ENCODE data around the gene GBA2. TPM values are rescaled to one million over a fixed set of nuclear protein-coding genes. Genes with fewer than 3 reads are reported as not detected.

The GBA2 gene
- polyA plus RNA-seq, 1 of the 3 experiments (the other 2 are of a cell fraction): 71.5 TPM

DNA sequence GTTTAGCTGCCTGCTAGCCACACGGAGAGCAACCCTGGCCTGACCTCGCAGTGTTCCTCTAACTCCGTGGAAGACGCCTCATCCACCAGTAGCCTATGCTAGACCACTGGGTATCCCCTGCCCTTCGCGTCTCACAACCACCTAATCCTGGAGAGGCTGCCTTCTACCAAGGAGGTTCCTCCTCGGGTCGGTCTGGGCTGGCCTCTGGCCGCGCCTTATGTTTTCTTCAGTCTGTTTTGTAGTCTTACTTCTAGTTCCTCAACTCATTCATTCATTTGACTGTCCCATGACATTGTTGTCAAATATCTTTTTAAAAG lies 57.7 kb downstream of the GBA2 start (continued):
- no peak for TF ChIP-seq TEAD4 (IDR thresholded peaks at IDR 0.05; ENCODE audit: borderline replicate concordance, insufficient read depth)
- no peak for TF ChIP-seq MAX (IDR thresholded peaks at IDR 0.05; ENCODE audit: low read depth)
- no peak for TF ChIP-seq NRF1 (IDR thresholded peaks at IDR 0.05; ENCODE audit: low read depth, low read length)
- TF ChIP-seq MEF2A (IDR thresholded peaks at IDR 0.05; ENCODE audit: borderline replicate concordance, low read depth): no peak
- no peak for TF ChIP-seq CHD2 (IDR thresholded peaks at IDR 0.05; ENCODE audit: low read length, partially characterized antibody)
- no peak for TF ChIP-seq FOXJ3 (CRISPR knock-in tag; IDR thresholded peaks at IDR 0.05)
- no peak for TF ChIP-seq EZH2phosphoT487 (IDR thresholded peaks at IDR 0.05; ENCODE audit: borderline replicate concordance, low read depth)

DNA sequence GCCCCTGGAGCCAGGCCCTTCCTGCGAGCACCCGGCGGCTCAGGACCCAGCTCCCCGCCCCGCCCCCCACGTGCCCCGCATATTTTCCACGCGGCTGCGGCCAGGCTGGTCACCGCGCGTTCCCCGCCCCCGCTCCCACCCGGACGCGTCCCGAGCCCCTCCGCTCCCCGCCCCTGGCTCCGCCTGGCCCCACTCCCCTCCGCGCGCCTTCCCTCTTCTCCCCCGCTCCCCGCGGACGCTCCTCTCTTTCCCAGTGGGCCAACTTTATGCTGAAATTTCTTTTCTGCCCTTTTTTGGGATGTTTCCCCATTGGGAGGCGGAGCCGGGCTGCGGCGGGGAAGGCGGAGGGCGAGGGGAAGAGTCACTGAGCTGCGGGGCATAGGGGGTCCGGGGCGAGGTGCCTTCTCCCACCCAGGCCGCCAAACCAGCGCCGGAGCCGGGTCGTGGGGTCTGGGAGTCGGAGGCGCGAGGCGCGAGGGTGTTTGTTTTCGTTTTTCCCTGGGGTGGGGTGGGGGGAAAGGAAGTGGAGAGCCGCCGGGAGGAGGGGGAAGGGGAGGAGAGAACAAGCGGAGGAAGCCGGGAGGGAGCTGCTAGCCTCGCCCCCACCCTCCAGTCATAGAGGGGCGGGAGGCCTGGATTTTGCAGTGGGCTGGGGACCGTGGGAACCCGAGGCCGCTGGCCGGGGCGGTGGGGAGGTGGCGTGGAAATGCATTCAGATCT lies 58.3 kb downstream of the GBA2 start:
- Histone ChIP-seq H3K9ac (peak overlapping the region; percentile 95), H3K27ac (ENCODE audit: low read depth in 2 of 2, low read length in 1 of 2) (peak overlapping the region; percentile 93 to 96), H3K4me2 (peak overlapping the region; percentile 91), H3K9me3 (no peaks in the 10 kb centered on the region), H3K79me2 (ENCODE audit: insufficient read depth) (peaks cover 44% of the 10 kb centered on the region), H3K27me3 (ENCODE audit: insufficient read depth) (no peaks in the 10 kb centered on the region), H4K20me1 (ENCODE audit: insufficient read depth) (peaks cover 34% of the 10 kb centered on the region), H3K4me3 (ENCODE audit: low read depth in 2 of 2, low read length in 1 of 2) (peak overlapping the region; percentile 62 to 73), H3K9me2 (no peaks in the 10 kb centered on the region), H3K36me3 (replicated peaks in 1 of 2; ENCODE audit: control insufficient read depth in 1 of 2, insufficient read depth in 2 of 2, low read length in 1 of 2) (peaks cover 6 to 7% of the 10 kb centered on the region in 2 experiments), H2AFZ (ENCODE audit: low read depth) (peak overlapping the region; percentile 84), H3K4me1 (ENCODE audit: control insufficient read depth in 1 of 2, insufficient read depth in 2 of 2, low read depth in 1 of 2, low read length in 1 of 2) (peaks cover 19 to 34% of the 10 kb centered on the region in 2 experiments; a peak in 3 of 4 replicates), H3F3A (replicated peaks; ENCODE audit: insufficient read depth) (peaks cover 56% of the 10 kb centered on the region)
- ChIA-PET POLR2A (interaction anchor here (0.6 to 1.7 kb wide), 8 partner anchors 11 to 271 kb away, joined by 3 to 10 read pairs (median 4); partner anchors contain the start of genes CA9, CCDC107, CREB3 and RMRP), CTCF (interaction anchor here (0.9 to 2.7 kb wide), 11 partner anchors 15 to 83 kb away, joined by 3 to 21 read pairs (median 4); partner anchors contain the start of genes ARHGEF39, CCDC107 and RMRP)
- 2% methylated on average over 34 of the region's 61 CpGs for WGBS (ENCODE audit: low lambda C conversion rate)
- peak; percentile 90 for DNase-seq
- TF ChIP-seq CHD2 (IDR thresholded peaks at IDR 0.05; ENCODE audit: low read length, partially characterized antibody) (no peak), RAD21 (IDR thresholded peaks at IDR 0.05; ENCODE audit: low read length) (no peak), RFX5 (IDR thresholded peaks at IDR 0.05; ENCODE audit: low read length) (no peak), TCF12 (IDR thresholded peaks at IDR 0.05) (no peak), USF1 (IDR thresholded peaks at IDR 0.05; ENCODE audit: borderline replicate concordance, low read depth) (no peak; the same call in 1 of the 2 replicates), FOSL2 (IDR thresholded peaks at IDR 0.05; ENCODE audit: borderline replicate concordance, low read depth) (no peak), NFIC (IDR thresholded peaks at IDR 0.05; ENCODE audit: borderline replicate concordance) (no peak), TEAD4 (IDR thresholded peaks at IDR 0.05; ENCODE audit: borderline replicate concordance, insufficient read depth) (no peak), EZH2phosphoT487 (IDR thresholded peaks at IDR 0.05; ENCODE audit: borderline replicate concordance, low read depth) (no peak), USF2 (IDR thresholded peaks at IDR 0.05; ENCODE audit: borderline replicate concordance, low read depth, low read length) (no peak), FOXM1 (IDR thresholded peaks at IDR 0.05; ENCODE audit: low read depth) (no peak), YY1 (IDR thresholded peaks at IDR 0.05; ENCODE audit: low read depth) (no peak), NRF1 (IDR thresholded peaks at IDR 0.05; ENCODE audit: low read depth, low read length) (no peak), GATA2 (CRISPR knock-in tag; IDR thresholded peaks at IDR 0.05) (no peak), TAF1 (IDR thresholded peaks at IDR 0.05; ENCODE audit: borderline replicate concordance, low read depth, low read length) (peak; percentile 9; the same call in 1 of the 2 replicates), MAX (IDR thresholded peaks at IDR 0.05; ENCODE audit: low read depth) (peak; percentile 51; the same call in 1 of the 2 replicates), POLR2AphosphoS5 (IDR thresholded peaks at IDR 0.05; ENCODE audit: low read depth, low read length) (0 out of 2 replicates have a peak, but pooled peaks have one; percentile 33), ZBTB33 (IDR thresholded peaks at IDR 0.05; ENCODE audit: borderline replicate concordance, low read depth) (no peak), JUND (IDR thresholded peaks at IDR 0.05) (no peak), SMC3 (IDR thresholded peaks at IDR 0.05; ENCODE audit: low read depth, low read length) (no peak), RXRA (IDR thresholded peaks at IDR 0.05; ENCODE audit: borderline replicate concordance, low read depth) (no peak), MXI1 (IDR thresholded peaks at IDR 0.05; ENCODE audit: low read depth, low read length) (peak; percentile 23)
- TF ChIP-seq, protein P1, sequence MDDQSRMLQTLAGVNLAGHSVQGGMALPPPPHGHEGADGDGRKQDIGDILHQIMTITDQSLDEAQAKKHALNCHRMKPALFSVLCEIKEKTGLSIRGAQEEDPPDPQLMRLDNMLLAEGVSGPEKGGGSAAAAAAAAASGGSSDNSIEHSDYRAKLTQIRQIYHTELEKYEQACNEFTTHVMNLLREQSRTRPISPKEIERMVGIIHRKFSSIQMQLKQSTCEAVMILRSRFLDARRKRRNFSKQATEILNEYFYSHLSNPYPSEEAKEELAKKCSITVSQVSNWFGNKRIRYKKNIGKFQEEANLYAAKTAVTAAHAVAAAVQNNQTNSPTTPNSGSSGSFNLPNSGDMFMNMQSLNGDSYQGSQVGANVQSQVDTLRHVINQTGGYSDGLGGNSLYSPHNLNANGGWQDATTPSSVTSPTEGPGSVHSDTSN (IDR thresholded peaks at IDR 0.05): no peak

All from SK-N-SH (cell line).